Measurements from ENCODE around the gene PTPRD. TPM values are rescaled to one million over a fixed set of nuclear protein-coding genes. Genes with fewer than 3 reads are reported as not detected.

PTPRD gene
- total and polyA plus RNA-seq, 2 donors (not counting 1 experiment from before 2014, with no cell fraction given): not detected

DNA sequence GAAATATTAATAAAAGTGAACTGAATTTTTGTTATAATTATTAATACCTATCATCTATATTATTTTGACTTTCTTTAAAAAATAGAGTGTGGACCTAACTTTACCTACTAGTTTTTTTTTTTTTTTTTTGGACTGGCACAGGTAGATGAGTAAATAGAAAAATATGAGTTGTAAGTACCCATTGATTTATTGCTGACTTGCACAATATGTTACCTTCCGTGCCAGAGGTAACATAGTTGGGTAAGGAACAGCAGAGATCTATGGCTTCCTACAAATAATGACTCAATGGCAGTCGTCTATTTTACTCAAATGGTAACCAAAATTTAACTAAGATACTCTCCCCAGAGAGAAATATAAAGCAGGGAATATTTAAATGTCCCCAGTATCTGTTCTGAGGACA, 1212.8 kb downstream of the PTPRD start:
- no CpG with 5 or more reads among the region's 2 CpGs for WGBS (ENCODE audit: insufficient coverage)
- Mint-ChIP-seq H3K4me1 (no peaks in the 10 kb centered on the region), H3K4me3 (no peak overlapping the region), H3K9me3 (ENCODE audit: insufficient read depth) (no peaks in the 10 kb centered on the region), H3K27ac (no peak overlapping the region), H3K27me3 (no peaks in the 10 kb centered on the region)
- Histone ChIP-seq H3K27ac (ENCODE audit: low read length in 2 of 2) (no peak overlapping the region), H3K79me2 (ENCODE audit: control insufficient read depth, insufficient read depth, low read length) (no peaks in the 10 kb centered on the region), H3K4me1 (ENCODE audit: control insufficient read depth in 2 of 2, insufficient read depth in 2 of 2, low read length in 2 of 2) (no peaks in the 10 kb centered on the region), H2AFZ (ENCODE audit: insufficient read depth, low read depth, low read length, poor library complexity, severe bottlenecking) (no peak overlapping the region), H3K27me3 (replicated peaks in 1 of 4; ENCODE audit: control extremely low read depth in 1 of 4, control insufficient read depth in 3 of 4, insufficient read depth in 4 of 4, low read length in 3 of 4) (no peaks in the 10 kb centered on the region), H3K9ac (ENCODE audit: low read length) (no peak overlapping the region), H3K4me2 (replicated peaks; ENCODE audit: low read depth, low read length, poor library complexity, severe bottlenecking) (no peak overlapping the region), H3K4me3 (ENCODE audit: control extremely low read depth in 1 of 5, extremely low read depth in 1 of 5, insufficient read depth in 1 of 5, low read depth in 2 of 5, low read length in 4 of 5) (no peak overlapping the region), H4K20me1 (ENCODE audit: control insufficient read depth, insufficient read depth, low read length, poor library complexity, severe bottlenecking) (no peaks in the 10 kb centered on the region), H3K9me3 (ENCODE audit: control extremely low read depth in 1 of 3, control insufficient read depth in 2 of 3, insufficient read depth in 1 of 3, low read length in 2 of 3) (no peaks in the 10 kb centered on the region), H3K36me3 (replicated peaks in 1 of 2; ENCODE audit: control extremely low read depth in 1 of 2, control insufficient read depth in 1 of 2, extremely low read depth in 1 of 2, insufficient read depth in 2 of 2, low read length in 1 of 2) (no peaks in the 10 kb centered on the region)
- TF ChIP-seq, protein P1, sequence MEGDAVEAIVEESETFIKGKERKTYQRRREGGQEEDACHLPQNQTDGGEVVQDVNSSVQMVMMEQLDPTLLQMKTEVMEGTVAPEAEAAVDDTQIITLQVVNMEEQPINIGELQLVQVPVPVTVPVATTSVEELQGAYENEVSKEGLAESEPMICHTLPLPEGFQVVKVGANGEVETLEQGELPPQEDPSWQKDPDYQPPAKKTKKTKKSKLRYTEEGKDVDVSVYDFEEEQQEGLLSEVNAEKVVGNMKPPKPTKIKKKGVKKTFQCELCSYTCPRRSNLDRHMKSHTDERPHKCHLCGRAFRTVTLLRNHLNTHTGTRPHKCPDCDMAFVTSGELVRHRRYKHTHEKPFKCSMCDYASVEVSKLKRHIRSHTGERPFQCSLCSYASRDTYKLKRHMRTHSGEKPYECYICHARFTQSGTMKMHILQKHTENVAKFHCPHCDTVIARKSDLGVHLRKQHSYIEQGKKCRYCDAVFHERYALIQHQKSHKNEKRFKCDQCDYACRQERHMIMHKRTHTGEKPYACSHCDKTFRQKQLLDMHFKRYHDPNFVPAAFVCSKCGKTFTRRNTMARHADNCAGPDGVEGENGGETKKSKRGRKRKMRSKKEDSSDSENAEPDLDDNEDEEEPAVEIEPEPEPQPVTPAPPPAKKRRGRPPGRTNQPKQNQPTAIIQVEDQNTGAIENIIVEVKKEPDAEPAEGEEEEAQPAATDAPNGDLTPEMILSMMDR (IDR thresholded peaks at IDR 0.05): no peak
- TF ChIP-seq EZH2 (IDR thresholded peaks at IDR 0.05; ENCODE audit: borderline replicate concordance, insufficient read depth, low read depth, low read length, poor library complexity, severe bottlenecking): no peak
- CTCF ChIA-PET: no interaction called here
- no peak for DNase-seq
- ATAC-seq (ENCODE audit: low read depth): no peak
- intact Hi-C loops (cut with micrococcal nuclease): no loop called here
- POLR2A ChIA-PET: no interaction called here

DNA sequence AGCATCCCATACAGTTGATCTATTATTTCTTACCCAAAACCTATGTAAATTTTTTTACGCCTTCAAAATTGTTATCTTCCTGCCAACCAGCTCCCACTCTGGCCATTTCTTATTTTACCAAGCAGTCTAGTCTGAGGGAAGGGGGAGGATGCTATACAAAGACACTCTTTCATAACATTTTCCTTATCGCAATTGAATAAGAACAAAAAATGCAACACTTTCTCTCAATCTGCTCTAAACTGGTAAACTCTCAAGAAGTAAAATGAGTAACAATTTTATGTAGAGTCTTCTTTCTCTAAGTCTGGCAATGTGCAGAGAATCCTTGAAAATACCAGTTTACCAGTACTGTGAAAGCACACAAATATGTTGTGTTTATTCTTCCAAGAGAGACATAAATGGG, 1216.3 kb downstream of the PTPRD start:
- DNase-seq: no peak
- no peak for ATAC-seq (ENCODE audit: low read depth)
- H3K27me3 ChIP-seq (replicated peaks in 1 of 4; ENCODE audit: control extremely low read depth in 1 of 4, control insufficient read depth in 3 of 4, insufficient read depth in 4 of 4, low read length in 3 of 4): no peaks in the 10 kb centered on the region
- Mint-ChIP-seq H3K9me3 (ENCODE audit: insufficient read depth) (no peaks in the 10 kb centered on the region), H3K4me3 (no peak overlapping the region), H3K27me3 (no peaks in the 10 kb centered on the region), H3K27ac (no peak overlapping the region), H3K4me1 (no peaks in the 10 kb centered on the region)
- no peak overlapping the region for H3K4me3 ChIP-seq (ENCODE audit: control extremely low read depth in 1 of 5, extremely low read depth in 1 of 5, insufficient read depth in 1 of 5, low read depth in 2 of 5, low read length in 4 of 5)
- H3K79me2 ChIP-seq (ENCODE audit: control insufficient read depth, insufficient read depth, low read length): no peaks in the 10 kb centered on the region
- POLR2A ChIA-PET: no interaction called here
- no peak overlapping the region for H3K9ac ChIP-seq (ENCODE audit: low read length)
- intact Hi-C loops (cut with micrococcal nuclease): no loop called here
- no peak for TF ChIP-seq EZH2 (IDR thresholded peaks at IDR 0.05; ENCODE audit: borderline replicate concordance, insufficient read depth, low read depth, low read length, poor library complexity, severe bottlenecking)
- TF ChIP-seq, protein P1 (IDR thresholded peaks at IDR 0.05): no peak
- no peaks in the 10 kb centered on the region for H4K20me1 ChIP-seq (ENCODE audit: control insufficient read depth, insufficient read depth, low read length, poor library complexity, severe bottlenecking)
- no peaks in the 10 kb centered on the region for H3K36me3 ChIP-seq (replicated peaks in 1 of 2; ENCODE audit: control extremely low read depth in 1 of 2, control insufficient read depth in 1 of 2, extremely low read depth in 1 of 2, insufficient read depth in 2 of 2, low read length in 1 of 2)
- no CpG with 5 or more reads among the region's 2 CpGs for WGBS (ENCODE audit: insufficient coverage)
- CTCF ChIA-PET: no interaction called here
- no peak overlapping the region for H3K27ac ChIP-seq (ENCODE audit: low read length in 2 of 2)
- H2AFZ ChIP-seq (ENCODE audit: insufficient read depth, low read depth, low read length, poor library complexity, severe bottlenecking): no peak overlapping the region
- H3K4me2 ChIP-seq (replicated peaks; ENCODE audit: low read depth, low read length, poor library complexity, severe bottlenecking): no peak overlapping the region
- H3K4me1 ChIP-seq (ENCODE audit: control insufficient read depth in 2 of 2, insufficient read depth in 2 of 2, low read length in 2 of 2): no peaks in the 10 kb centered on the region
- H3K9me3 ChIP-seq (ENCODE audit: control extremely low read depth in 1 of 3, control insufficient read depth in 2 of 3, insufficient read depth in 1 of 3, low read length in 2 of 3): no peaks in the 10 kb centered on the region

Data from B cell (primary cell).